GM12873 (cell line): ENCODE measurements around the gene PRSS50.

Experiments used
- TF ChIP-seq, protein P1 (sequence below): IDR thresholded peaks from 2 replicates; pipeline ENCODE4 v1.5.1; 2012; ENCODE audit warnings: low read depth, mild to moderate bottlenecking, moderate library complexity, low read length, control low read depth; ENCODE audit not compliant: insufficient read depth; ENCODE audit errors: missing control alignments

The PRSS50 gene

GRCh38 chr3:46664971-46665762, 52.5 kb downstream of the PRSS50 start:
- TF ChIP-seq, protein P1, sequence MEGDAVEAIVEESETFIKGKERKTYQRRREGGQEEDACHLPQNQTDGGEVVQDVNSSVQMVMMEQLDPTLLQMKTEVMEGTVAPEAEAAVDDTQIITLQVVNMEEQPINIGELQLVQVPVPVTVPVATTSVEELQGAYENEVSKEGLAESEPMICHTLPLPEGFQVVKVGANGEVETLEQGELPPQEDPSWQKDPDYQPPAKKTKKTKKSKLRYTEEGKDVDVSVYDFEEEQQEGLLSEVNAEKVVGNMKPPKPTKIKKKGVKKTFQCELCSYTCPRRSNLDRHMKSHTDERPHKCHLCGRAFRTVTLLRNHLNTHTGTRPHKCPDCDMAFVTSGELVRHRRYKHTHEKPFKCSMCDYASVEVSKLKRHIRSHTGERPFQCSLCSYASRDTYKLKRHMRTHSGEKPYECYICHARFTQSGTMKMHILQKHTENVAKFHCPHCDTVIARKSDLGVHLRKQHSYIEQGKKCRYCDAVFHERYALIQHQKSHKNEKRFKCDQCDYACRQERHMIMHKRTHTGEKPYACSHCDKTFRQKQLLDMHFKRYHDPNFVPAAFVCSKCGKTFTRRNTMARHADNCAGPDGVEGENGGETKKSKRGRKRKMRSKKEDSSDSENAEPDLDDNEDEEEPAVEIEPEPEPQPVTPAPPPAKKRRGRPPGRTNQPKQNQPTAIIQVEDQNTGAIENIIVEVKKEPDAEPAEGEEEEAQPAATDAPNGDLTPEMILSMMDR: no peak

DNA sequence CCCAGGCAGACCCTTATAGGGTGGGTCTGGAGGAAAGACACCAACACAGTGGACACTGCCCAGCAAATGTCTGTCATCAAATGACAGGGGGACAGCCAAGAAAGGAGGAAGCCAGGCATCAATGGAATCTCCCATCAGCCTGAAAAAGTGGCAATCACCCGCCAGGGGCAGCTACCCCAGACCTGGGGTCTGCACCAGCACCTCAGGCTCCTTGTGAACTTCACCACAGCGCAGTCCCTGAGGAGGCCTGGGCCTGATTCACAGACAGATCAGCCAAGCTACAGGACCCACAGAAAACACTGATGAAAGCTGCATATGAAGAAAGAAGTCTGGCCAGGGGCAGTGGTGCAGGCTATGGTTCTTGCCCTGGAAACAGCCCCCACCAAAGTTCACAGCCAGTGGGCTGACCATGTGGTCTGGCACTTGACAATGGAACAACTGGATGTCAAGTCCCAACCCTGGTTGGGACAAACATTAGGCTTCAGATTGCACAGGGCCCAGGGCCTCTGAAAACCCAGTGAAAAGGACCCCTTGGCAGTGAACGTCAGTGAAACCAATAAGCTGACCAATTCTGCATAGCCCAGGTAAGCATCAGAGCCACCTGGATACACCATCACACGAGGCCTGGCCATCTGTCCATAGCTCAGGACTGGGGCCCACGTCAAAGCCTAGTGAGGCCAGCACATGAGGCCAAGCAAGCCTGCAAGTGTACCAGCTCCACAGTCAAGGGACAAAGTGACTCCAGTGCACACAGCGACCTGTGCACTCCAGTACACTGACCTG, 53.3 kb downstream of the PRSS50 start:
- TF ChIP-seq, protein P1: no peak

DNA sequence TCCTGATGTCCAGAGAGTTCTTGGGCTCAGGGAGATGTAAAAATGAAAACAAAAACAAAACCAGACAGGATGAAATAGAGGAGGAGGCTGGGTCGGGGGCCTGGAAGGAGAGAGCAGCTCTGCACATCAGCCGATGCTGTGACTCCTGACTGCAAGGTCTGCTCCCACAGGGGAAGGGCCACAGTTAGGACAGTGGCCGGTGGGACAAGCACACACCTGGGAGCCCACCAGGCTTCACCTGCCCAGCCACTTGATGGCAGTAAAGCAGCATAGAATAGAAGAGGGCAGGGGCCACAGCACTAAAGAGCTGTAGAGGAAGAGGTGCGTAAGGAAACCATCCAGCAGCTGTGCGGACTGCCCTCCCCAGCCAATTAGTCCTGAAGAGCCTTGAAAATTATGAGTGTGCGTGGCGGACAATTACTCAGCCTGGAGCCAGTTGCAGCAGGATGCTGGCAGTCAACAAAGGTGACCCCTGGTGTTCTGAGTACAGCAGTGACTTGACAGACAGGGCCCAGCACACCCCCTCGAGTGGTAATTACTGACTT, 54.0 kb downstream of the PRSS50 start:
- TF ChIP-seq, protein P1: peak; percentile 24

DNA sequence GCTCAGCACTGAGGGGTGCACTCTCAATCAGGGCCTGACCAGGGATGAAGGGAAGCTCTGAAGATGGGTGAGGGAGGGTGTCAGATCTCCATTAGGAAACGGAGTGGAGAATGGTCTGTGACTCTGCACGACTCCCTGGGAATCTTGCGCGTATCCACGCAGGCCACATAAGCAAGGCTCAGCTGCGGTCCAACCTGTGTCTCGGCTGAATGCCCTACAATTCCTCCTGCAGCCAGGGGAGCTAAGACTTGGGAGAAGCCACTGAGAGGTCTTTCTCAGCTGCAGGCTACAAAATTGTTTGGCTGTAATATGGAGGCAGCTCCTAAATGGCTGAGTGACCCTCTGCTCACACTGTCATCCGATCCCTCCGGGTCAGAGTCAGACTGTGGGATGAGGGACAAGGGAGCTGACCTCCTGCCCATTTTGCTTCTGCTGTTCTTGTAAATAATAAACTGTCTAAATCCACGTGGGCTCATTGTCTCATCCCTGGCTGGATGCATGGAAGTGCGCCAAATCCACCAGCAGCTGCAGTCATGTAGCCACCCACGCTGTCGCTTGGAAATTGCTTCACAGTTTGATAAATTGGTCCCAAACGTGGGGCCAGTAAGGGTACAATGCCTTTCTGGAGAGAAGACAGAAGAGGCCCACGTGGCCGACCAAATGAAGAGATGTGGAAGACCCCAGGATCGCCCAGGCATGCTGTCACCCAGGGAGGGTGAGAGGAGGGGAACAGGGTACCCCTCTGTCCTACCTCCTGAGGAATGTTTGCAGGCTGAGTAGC, 54.7 kb downstream of the PRSS50 start:
- TF ChIP-seq, protein P1: no peak
